A204.1 (cell line): ENCODE data around the gene MAPK14.
"Not testable (repeated sequence)": the region's sequence is repeated elsewhere in the genome, so short reads cannot be mapped to it uniquely, and the experiment has no call there.

Experiments
- FAIRE-seq: peaks from 2 replicates; lab custom pipeline; 2012; peaks lifted over from hg19 to GRCh38; lab: Jason Lieb, UNC

The MAPK14 gene

DNA sequence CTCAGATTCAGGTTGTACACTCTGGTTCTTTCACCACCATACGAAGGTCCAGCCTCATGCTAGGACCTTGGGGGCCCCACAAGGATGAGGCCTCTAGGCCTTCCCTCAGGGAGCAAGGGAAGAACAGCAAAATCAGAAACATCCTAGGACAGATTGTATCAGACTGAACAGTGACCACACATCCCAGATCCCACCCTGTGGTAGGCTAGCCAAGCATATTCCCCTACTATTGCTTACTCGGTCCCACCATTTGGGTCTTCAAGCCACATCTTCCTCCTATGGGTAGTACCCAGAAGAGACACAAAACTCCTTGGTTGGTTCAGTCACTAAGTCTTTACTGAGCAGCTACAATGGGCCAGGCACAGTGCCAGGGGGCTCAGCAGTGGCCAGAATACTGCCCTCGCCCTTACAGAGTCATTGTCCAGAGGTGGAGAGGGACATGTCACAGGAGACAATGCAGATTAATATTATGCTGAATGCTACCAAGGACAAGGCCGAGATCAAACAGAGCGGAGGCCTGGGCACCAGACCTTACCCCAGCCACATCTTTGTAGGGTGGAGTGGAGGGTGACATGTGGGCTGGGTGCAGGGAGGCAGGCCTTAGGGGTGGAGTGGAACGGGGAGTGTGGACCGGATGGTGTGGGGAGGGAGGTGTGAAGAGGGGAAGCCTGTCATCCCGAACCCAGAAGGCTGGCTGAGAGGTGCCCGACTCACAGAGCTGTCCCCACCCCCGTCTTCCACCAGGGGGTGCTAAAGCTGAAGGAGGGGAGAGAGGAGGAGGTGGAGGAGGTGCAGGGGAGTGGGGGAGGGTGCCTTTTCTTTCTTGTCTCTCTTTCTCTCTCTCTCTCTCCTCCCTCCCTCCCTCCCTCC is 95.9 kb downstream of the MAPK14 start:
- no peak for FAIRE-seq

- not testable (repeated sequence) for FAIRE-seq
Measured at GRCh38 chr6:36124346-36124745, 96.7 kb downstream of the MAPK14 start.

DNA sequence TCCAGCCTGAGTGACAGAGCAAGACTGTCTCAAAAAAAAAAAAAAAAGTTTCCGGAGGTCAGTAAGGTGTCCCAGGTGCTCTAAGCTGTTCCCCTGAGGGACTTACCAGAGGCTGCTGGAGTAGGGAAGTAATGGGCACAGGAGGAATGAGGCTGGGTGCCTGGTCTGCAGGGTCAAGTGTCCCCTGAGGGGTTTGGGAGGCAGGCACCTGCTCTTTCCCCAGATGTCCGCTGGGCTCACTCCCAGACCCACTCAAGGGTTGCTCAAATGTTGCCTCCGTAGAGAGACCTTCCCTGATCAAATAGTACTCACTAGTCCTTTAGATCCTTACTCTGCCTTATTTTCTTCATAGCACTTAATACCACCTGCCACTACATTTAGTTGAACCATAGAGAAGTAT is 97.3 kb downstream of the MAPK14 start:
- no peak for FAIRE-seq

- no peak for FAIRE-seq
Measured at GRCh38 chr6:36125575-36125974, 98.0 kb downstream of the MAPK14 start.

- FAIRE-seq = no peak
Measured at GRCh38 chr6:36126121-36126520, 98.5 kb downstream of the MAPK14 start.

- FAIRE-seq = no peak
Measured at GRCh38 chr6:36126553-36127458, 99.2 kb downstream of the MAPK14 start.

DNA sequence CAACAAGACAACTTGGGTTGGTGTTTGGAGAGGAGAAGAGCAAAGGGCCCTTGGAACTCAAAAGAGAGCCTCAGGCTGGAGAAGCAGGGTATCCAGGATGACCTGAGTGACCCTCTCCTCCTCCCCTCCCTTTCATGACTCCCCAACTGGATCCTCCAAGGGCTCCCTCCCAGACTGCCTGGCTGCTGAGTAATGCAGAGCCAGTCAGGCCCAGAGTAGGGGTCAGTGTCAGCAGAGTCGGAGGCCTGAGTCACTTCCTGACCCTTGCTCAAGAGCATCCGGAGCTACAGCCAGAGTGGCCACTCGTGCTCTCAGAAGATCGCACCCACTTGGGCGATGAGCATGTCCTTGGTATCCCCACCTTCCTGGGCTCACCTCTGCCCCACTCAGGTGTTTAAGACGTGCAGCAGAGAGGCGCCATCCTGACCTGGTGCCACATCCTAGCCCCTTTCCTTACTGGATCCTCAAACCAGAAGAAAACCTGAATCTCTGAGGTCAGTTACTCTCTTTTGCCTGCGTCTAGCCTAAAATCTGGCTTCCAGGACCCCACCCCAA is 99.9 kb downstream of the MAPK14 start:
- FAIRE-seq = no peak

DNA sequence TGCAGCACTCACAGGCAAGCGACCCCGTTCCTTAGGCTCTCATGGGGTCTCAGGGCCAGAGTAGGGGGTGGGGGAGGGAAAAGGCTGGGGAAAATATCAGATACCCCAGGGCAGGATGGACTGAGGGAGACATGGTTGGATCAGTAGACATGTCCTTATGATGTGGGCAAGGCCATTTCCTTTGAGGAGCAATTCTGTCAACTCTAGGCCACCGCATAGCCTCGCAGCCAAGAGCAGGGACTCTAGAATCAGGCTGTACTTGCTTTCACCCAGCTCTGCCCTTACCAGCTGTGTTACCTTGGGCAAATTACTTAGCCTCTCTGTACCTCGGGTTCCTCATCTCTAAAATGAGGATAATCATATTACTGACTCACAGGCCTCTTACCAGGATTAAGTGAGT is 100.5 kb downstream of the MAPK14 start:
- FAIRE-seq = no peak

DNA sequence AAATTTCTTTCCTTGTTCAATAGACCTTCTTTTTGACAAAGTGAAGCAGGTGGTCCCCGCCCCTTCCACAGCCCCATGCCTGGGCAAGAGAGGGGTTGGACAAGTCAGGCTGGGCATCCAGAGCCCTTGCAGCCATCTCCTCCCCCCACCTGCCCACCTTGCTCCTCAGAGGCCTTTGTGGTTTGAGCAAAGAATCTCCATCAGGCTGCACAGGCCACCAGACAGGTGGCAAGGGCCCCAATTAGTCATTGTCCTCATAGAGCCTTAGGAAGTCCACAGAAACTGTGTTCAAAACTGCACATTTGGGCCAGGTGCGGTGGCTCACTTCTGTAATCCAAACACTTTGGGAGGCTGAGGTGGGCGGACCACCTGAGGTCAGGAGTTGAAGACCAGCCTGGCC is 101.2 kb downstream of the MAPK14 start:
- no peak for FAIRE-seq

GRCh38 chr6:36129334-36129733 is 101.7 kb downstream of the MAPK14 start:
- not testable (repeated sequence) for FAIRE-seq

GRCh38 chr6:36129941-36130666 is 102.5 kb downstream of the MAPK14 start, which contains the start of gene MAPK13:
Gene MAPK13 (plus strand): TSS chr6:36130513. CDS start chr6:36130583, 70 bp downstream.
- FAIRE-seq = no peak

- FAIRE-seq = no peak
Measured at GRCh38 chr6:36130667-36131510, 103.3 kb downstream of the MAPK14 start.

GRCh38 chr6:36131511-36132245 is 104.1 kb downstream of the MAPK14 start:
- FAIRE-seq = no peak

- FAIRE-seq = no peak
Measured at GRCh38 chr6:36132246-36132895, 104.8 kb downstream of the MAPK14 start.

DNA sequence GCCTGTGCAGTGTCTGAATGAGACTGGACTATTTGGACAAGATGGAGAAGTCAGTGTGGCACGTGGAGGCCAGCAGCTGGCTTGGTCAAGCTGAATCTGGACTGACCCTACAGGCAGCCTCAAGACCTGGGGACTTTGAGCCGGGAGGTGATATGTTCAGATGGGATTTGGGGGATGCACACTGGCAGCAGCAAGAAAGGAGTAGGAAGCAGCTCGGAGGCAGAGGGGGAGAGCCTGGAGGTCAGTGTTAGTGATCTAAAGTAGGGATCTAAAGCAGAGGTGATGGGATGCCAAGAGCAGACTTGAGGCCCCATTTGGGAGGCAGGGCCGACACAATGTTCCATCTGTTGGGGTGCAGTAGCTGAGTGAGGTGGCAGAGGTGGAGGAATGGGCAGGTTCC is 105.5 kb downstream of the MAPK14 start:
- FAIRE-seq = no peak

GRCh38 chr6:36133912-36134311 is 106.3 kb downstream of the MAPK14 start:
- FAIRE-seq = no peak

DNA sequence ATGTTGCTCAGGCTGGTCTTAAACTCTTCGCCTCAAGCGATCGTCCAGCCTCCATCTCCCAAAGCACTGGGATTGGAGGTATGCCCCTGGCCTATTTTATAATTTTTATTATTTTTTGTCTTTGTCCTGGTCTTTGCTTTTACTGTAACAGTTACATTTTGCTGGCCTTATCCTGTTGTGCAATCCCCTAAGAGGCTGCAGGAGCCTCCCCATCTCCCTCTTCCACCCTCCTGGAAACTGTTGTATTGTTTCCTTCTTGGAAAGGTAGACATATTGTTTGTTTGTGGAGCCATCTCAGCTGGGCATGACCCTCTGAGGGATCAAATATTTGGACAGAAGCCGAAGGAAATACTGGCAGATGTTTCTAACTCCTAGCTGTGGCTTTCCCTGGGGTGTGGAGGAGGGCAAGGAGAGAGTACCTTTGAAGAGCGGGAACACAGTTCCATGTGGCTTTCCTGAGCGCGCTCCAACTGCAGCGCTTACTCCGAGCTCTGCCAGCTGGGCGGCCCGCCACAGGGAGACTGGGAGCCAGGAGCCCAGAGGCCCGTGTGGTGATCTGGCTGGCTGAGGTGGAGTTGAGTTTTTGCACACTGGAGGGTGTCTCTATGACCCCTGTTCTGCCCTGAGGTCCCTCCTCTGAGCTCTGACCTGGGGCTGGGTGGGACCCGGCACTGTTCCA is 107.6 kb downstream of the MAPK14 start:
- FAIRE-seq = no peak

DNA sequence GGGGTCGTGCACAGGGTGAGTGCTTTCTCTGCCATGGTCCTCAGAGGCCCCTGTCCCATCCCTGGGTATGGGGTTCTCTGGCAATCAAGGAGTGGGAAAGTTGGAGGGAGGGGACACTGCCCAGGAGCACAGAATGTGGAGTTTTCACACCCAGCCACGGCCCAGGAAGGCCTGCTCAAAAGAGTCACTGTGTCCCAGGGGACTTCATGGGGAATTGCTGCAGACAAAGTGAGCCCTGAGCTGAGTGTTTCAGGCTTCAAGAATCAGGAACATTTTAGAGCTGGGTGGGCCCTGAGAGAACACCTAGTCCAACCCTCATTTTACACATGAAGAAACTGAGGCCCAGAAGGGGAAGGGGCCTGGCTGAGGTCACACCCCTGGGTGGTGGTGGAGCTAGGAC is 108.4 kb downstream of the MAPK14 start:
- no peak for FAIRE-seq

GRCh38 chr6:36136551-36136950 is 108.9 kb downstream of the MAPK14 start:
- FAIRE-seq = no peak
